Gastrocnemius medialis (tissue), 4 donors: ENCODE results near the gene SCAI.

ENCODE experiments used
- CTCF ChIP-seq, 5 experiments: fragments of 450-650 bp in 3 of 5; fragments of 200-600 bp in 2 of 5; sonication (generic) in 2 of 5; IDR thresholded peaks in 4 of 5; conservative IDR thresholded peaks in 1 of 5; 1 replicate in 4 of 5; 2 replicates in 1 of 5; pipeline ENCODE4 v1.5.1; 2016 to 2019; ENCODE audit warnings: antibody characterized with exemption in 5 of 5, mild to moderate bottlenecking in 3 of 5, moderate library complexity in 3 of 5
- POLR2A ChIP-seq, 2 donors: fragments of 450-650 bp; IDR thresholded peaks; one replicate each; pipeline ENCODE4 v1.6.1; 2017; ENCODE audit warnings: antibody characterized with exemption in 2 of 2, mild to moderate bottlenecking in 2 of 2, moderate library complexity in 2 of 2

DNA sequence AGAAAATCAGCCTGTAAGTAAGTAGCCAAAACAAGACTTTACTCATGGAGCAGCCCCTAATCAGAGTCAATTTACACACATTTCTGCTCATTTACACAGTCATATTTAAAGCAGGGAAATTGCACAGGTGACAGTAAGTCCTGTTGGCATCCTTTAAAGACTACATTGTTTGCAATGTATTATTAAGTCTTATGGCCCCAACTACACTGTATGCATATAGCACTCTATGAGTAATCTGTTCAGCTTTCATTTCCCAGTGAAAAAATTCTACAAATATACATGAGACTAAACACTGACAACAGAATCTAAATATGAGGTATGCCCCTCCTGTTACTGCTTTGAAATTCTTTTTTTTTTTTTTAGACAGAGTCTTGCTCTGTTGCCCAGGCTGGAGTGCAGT lies 26.6 kb upstream of the SCAI start:
- TF ChIP-seq CTCF (IDR thresholded peaks at IDR 0.05 in 4 of 5, conservative IDR thresholded peaks at IDR 0.05 in 1 of 5), result no peak
- TF ChIP-seq POLR2A (IDR thresholded peaks at IDR 0.05), result no peak
